GM12891 (cell line): ENCODE results near the gene CAMK1G.

ENCODE experiments used
- PAX5 ChIP-seq: IDR thresholded peaks from 2 replicates; pipeline ENCODE4 v1.6.1; 2011; ENCODE audit warnings: low read length, moderate library complexity, mild to moderate bottlenecking; ENCODE audit not compliant: insufficient read depth, severe bottlenecking
- POLR2A ChIP-seq: IDR thresholded peaks from 2 replicates; pipeline ENCODE4 v1.6.1; 2011; ENCODE audit warnings: low read depth, low read length, control low read depth
- POLR2AphosphoS5 ChIP-seq: IDR thresholded peaks from 2 replicates; pipeline ENCODE4 v1.6.1; 2011; ENCODE audit warnings: low read depth, low read length, control low read depth
- POU2F2 ChIP-seq: IDR thresholded peaks from 2 replicates; pipeline ENCODE4 v1.6.1; 2011; ENCODE audit warnings: low read depth, mild to moderate bottlenecking, control low read depth, low read length, moderate library complexity
- SPI1 ChIP-seq: IDR thresholded peaks from 2 replicates; pipeline ENCODE4 v1.6.1; 2011; ENCODE audit warnings: low read depth, low read length, control low read depth
- TAF1 ChIP-seq: IDR thresholded peaks from 2 replicates; pipeline ENCODE4 v1.6.1; 2011; ENCODE audit warnings: low read depth, low read length, control low read depth

DNA sequence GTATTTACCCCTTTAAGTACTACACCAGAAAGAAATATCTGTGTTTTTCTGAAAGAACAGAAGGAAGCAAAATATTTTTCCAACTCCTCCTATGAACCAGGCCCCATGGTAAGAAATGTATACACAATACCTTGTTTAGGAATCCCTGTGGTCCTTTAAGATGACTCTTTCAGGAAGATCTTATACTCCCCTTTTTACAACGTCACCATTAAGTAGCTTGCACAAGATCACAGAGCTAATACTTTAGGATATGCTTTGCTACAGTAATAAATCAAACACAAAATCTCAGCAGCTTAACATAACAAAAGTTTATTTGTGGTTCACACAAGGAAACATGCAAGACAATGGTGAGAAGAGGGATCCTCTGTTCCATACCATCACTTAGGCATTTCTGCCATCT lies 77.6 kb downstream of the CAMK1G start:
- TF ChIP-seq POLR2AphosphoS5 (no peak), POLR2A (no peak), SPI1 (no peak), TAF1 (no peak), POU2F2 (no peak), PAX5 (no peak)
